NCI-H1092 (cell line): ENCODE results near the gene PTPN20.

Experiments
- DNase-seq: peaks from one replicate; lab custom pipeline; 2025; lab: John Stamatoyannopoulos, UW

Gene PTPN20

DNA sequence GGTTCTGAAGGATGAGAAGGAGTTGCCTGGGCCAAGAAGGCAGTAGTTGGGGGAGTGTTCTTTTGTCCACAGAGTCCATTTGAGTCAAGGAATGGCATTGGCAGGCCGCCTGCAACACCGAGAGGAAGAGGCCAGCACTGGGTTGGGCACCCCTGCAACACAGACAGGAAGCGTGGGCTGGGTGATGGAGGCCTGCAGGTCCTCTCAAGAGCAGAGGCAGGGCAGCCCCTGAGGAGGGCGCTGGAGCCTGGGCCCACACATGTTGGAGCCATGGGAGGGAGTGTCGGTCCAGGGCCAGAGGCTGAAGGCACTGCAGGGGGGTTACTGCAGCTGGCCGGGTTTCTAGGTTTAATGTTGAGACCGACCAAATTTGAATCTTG is 137.3 kb downstream of the PTPN20 start:
- DNase-seq: no peak

DNA sequence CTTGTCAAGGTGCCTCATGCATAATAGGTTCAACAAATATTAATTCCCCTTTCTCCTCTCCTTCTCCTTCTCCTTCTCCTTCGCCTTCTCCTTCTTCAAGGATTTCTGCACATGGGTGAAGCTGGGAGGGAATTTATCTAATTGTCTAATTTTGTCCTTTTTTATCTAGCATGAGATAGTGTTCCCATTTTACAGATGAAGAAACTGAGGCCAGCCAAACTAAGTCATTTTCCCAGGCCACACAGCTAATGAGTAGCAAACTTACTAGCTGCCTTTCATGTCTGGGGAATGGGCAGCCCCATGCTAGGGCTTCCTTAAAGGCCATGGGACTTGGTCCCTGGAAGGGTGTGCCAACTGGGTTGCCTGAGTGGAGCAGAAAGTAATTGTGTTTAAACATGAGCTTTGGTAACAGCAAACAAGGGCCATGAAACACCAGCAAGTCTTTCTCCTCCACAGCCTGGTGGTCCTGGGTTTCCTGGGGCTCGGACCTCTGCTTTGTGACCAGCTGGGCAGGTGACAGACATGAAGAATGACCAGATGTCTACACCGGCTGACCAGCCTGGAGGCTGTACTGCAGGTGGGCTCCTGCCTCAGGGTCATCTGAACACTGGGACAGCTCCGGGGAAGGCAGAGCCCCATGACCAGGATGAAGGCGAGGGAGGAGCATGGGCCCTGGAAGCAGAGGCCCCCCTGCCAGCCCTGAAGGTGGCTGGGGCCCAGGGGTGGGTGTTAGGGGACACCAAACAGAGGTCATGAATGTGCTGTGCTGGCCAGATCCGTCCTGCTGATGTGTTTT is 138.0 kb downstream of the PTPN20 start:
- DNase-seq: no peak

DNA sequence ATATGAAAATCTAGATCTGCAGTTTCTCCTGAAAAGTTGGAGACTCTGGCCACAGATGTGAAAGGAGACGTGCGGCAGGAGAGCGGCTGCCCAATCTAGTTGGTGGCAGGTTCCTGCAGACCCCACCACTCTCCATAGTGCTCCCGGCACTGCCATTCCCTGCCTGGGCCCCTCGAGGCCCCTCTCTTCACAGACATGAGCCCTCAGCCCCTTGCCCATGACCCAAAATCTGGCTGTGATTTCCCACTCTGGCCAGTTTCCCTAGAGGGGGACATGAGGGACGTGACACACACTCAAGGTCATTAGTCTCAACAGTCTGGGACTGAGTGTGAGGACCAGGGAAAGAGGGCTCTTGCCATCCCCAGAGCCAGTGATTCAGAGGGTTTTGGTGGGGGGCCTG is 138.7 kb downstream of the PTPN20 start:
- no peak for DNase-seq

DNA sequence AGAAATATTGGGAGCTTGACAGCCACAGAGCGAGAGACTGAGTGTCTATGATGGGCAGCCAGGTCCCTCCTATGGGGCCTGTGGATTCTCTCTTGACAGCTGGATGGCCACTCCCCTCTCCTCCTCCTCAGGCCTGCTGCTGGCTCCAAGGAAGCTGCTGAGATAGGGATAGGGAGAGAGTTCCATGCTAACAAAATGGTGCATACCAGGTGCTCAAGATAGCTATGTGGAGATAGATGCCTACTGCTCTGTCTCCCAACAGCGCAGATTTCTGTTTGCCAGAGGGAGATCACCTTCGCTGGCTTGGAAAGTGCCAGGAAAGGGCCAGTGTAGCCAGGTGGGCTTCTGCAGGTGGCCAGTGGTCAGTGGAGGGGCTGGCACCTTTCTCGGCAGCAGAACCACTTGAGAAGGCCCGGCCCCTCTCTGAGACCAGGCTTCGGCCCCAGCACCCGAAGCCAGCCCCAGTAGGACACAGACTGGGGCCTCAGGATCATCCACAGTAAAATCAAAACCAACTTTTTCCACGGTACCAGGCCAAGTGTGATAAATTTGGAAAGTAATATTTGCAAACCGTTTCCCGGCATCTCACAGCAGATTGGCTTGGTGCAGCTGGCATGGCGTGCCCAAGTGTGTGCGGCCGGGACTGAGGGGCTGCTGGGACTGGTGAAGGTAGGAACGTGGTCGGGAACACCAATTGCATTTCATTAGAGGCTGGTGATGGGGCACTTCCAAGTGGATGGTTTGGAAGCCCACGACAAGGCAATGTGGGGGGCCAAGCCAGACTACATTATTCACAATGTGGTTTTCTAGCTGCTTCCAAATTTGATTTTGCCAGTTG is 139.6 kb downstream of the PTPN20 start:
- DNase-seq: no peak

DNA sequence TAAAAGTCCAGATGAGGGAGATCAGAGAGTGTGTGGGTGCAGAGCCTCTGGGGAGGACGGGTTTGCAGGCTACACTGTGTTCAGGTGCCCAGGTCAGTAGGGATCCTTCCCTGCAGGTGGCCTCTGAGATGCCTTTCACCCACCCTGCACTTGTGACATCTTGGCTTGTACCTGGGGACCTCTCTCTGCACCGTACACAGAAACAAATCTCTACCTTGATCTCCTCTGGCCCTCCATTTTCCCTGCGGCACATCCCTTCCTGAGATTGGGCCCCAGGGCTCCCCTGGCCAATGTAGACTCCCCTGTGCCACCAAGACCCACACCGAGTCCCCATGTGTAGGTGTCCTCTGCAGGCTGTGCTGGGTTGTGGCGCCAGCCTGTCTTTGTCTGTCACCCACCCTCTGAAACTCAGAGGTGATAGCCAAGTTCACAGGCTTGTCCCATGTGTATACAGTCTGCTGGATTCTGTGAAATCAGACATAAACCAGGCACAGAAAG is 140.6 kb downstream of the PTPN20 start:
- DNase-seq: no peak
